NT2/D1 (cell line): Measurements from ENCODE around the gene KCNT1.

Experiments
- DNase-seq: peaks from one replicate; pipeline ENCODE4 v3.0.0-alpha.2; 2011; ENCODE audit warnings: low read depth, low spot score
- H3K27me3 ChIP-seq: 2 replicates; pipeline ENCODE4 v1.6.0; 2011; ENCODE audit warnings: mild to moderate bottlenecking; ENCODE audit not compliant: insufficient read length, insufficient read depth
- H3K36me3 ChIP-seq: 2 replicates; pipeline ENCODE4 v1.6.1; 2011; ENCODE audit warnings: mild to moderate bottlenecking, low read length, mixed read lengths; ENCODE audit not compliant: insufficient read depth, insufficient read length
- H3K4me1 ChIP-seq: 2 replicates; pipeline ENCODE4 v1.5.1; 2011; ENCODE audit not compliant: insufficient read depth, insufficient read length
- H3K4me3 ChIP-seq: 2 replicates; pipeline ENCODE4 v1.5.1; 2011; ENCODE audit warnings: low read depth; ENCODE audit not compliant: insufficient read length
- H3K9ac ChIP-seq: 2 replicates; pipeline ENCODE4 v1.6.0; 2011; ENCODE audit warnings: low read depth; ENCODE audit not compliant: insufficient read length
- H3K9me3 ChIP-seq: 2 replicates; pipeline ENCODE4 v1.5.1; 2011; ENCODE audit warnings: mild to moderate bottlenecking, low read length; ENCODE audit not compliant: insufficient read depth
- SUZ12 ChIP-seq: IDR thresholded peaks from 2 replicates; pipeline ENCODE4 v1.6.1; 2011; ENCODE audit not compliant: insufficient read length, insufficient read depth; ENCODE audit errors: extremely low read depth
- YY1 ChIP-seq: IDR thresholded peaks from 2 replicates; pipeline ENCODE4 v1.6.1; 2011; ENCODE audit not compliant: insufficient read length, insufficient read depth
- ZNF274 ChIP-seq: IDR thresholded peaks from 2 replicates; pipeline ENCODE4 v1.6.1; 2011; ENCODE audit warnings: mild to moderate bottlenecking, low read depth, low read length

The KCNT1 gene

GRCh38 chr9:135711391-135711790, 9.4 kb downstream of the KCNT1 start:
- Histone ChIP-seq H3K9ac (no peak overlapping the region), H3K4me3 (no peak overlapping the region), H3K27me3 (peaks cover 36% of the 10 kb centered on the region), H3K36me3 (no peaks in the 10 kb centered on the region), H3K9me3 (no peaks in the 10 kb centered on the region), H3K4me1 (peaks cover 5% of the 10 kb centered on the region)
- DNase-seq: no peak
- TF ChIP-seq YY1 (no peak), ZNF274 (no peak), SUZ12 (no peak)

DNA sequence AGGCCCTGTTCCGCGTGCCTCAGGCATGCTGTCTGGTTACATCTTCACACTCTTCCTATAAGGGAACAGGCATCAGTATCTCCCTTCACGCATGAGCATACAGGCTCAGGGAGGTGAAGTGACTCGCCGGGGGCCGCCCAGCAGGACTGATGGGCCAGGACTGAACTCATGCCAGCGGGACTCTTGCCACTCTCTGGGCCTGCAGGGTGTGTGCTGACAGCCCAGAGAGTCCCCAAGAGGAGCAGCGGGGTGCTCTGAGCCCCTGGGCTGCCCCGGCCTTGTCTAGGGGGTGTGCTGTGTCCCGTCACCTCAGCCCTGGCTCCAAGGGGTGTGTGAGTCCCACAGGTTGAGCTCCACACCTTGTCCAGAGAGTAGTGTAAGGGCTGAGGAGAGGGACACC, 9.9 kb downstream of the KCNT1 start:
- Histone ChIP-seq H3K36me3 (no peaks in the 10 kb centered on the region), H3K27me3 (peaks cover 41% of the 10 kb centered on the region), H3K4me1 (peaks cover 5% of the 10 kb centered on the region), H3K4me3 (no peak overlapping the region), H3K9me3 (no peaks in the 10 kb centered on the region), H3K9ac (no peak overlapping the region)
- DNase-seq: no peak
- TF ChIP-seq ZNF274 (no peak), SUZ12 (no peak), YY1 (no peak)

DNA sequence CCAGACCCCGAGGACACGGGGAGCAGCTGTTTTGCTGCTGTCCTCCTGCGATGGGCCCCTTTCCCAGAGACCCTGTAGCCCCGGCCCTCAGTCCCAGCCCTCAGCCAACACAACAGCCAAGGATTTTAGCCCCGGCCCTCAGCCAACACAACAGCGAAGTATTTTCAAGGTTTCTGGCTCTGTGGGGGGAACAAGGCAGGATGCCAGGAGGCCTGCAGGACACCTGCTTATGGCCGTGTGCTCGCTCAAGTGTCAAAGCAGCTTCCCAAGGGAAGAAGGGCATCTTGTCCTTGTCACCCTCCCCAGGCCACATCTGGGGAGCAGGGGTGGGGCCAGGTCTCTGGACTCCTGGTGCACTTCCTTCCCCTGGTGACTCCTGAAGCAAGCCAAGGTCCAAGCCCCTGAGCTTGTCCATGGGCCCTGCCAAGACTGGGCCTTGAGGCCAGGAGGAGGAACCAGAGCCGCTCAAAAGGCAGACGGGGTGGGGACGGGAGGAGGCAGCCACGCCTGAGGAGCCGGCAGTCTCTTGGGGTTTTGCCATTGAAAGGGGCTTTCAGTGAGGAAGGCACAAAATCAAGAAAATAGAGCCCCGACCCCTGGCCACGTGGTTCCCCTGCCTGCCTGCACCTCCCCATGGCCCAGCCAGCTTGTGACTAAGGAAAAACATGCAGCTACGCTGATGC, 10.8 kb downstream of the KCNT1 start:
- no peak for DNase-seq
- H3K9ac ChIP-seq: peak overlapping the region; percentile 10
- H3K4me3 ChIP-seq: no peak overlapping the region
- TF ChIP-seq YY1: no peak
- peaks cover 46% of the 10 kb centered on the region for H3K27me3 ChIP-seq
- H3K9me3 ChIP-seq: no peaks in the 10 kb centered on the region
- peaks cover 5% of the 10 kb centered on the region for H3K4me1 ChIP-seq
- H3K36me3 ChIP-seq: no peaks in the 10 kb centered on the region

- H3K4me3 ChIP-seq: peak overlapping the region; percentile 21
- H3K36me3 ChIP-seq: no peaks in the 10 kb centered on the region
- H3K27me3 ChIP-seq: peaks cover 42% of the 10 kb centered on the region
- no peaks in the 10 kb centered on the region for H3K9me3 ChIP-seq
- peaks cover 7% of the 10 kb centered on the region for H3K4me1 ChIP-seq
- H3K9ac ChIP-seq: peak overlapping the region; percentile 61
- DNase-seq: no peak
- no peak for TF ChIP-seq SUZ12
- TF ChIP-seq YY1: no peak
- TF ChIP-seq ZNF274: no peak
Measured at GRCh38 chr9:135714242-135715055, 12.5 kb downstream of the KCNT1 start.

DNA sequence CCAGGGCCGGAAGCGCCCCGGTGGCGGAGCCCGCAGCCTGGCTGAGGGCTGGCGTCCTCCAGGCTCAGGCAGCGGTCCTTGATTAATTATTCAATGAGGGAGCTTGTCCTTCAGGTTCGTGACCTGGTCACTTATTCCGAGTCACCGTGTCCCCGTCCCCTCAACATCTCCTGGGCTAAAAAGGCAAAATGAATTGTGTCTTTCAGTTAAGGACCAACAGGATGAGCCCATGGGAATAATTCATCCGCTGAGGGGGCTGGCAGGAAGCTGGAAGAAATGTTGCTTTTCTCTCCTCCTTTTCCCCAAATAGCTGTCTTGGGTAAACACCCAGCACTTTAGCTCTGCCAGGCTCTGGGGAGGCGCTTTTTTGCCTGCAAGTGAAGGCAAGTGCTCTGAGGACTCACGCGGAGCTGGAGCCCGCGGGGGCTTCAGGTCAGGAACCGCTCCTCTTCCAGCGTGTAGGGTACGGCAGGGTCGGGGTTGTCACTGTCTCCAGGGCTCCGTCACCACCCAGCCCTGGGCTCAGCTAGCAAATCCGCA, 13.1 kb downstream of the KCNT1 start:
- no peaks in the 10 kb centered on the region for H3K36me3 ChIP-seq
- no peak for DNase-seq
- peaks cover 11% of the 10 kb centered on the region for H3K4me1 ChIP-seq
- no peak overlapping the region for H3K9ac ChIP-seq
- no peaks in the 10 kb centered on the region for H3K9me3 ChIP-seq
- H3K4me3 ChIP-seq: no peak overlapping the region
- TF ChIP-seq YY1: no peak
- no peak for TF ChIP-seq ZNF274
- no peak for TF ChIP-seq SUZ12
- H3K27me3 ChIP-seq: peaks cover 42% of the 10 kb centered on the region

- Histone ChIP-seq H3K36me3 (no peaks in the 10 kb centered on the region), H3K9ac (no peak overlapping the region), H3K27me3 (peaks cover 42% of the 10 kb centered on the region), H3K9me3 (no peaks in the 10 kb centered on the region), H3K4me3 (no peak overlapping the region), H3K4me1 (peaks cover 17% of the 10 kb centered on the region)
- no peak for DNase-seq
- TF ChIP-seq ZNF274: no peak
- no peak for TF ChIP-seq SUZ12
- TF ChIP-seq YY1: no peak
Measured at GRCh38 chr9:135716045-135716444, 14.1 kb downstream of the KCNT1 start.

- Histone ChIP-seq H3K27me3 (peaks cover 42% of the 10 kb centered on the region), H3K9ac (no peak overlapping the region), H3K4me3 (no peak overlapping the region), H3K9me3 (no peaks in the 10 kb centered on the region), H3K36me3 (no peaks in the 10 kb centered on the region), H3K4me1 (peaks cover 18% of the 10 kb centered on the region)
- no peak for DNase-seq
- TF ChIP-seq ZNF274: no peak
- no peak for TF ChIP-seq YY1
- no peak for TF ChIP-seq SUZ12
Measured at GRCh38 chr9:135717410-135717809, 15.4 kb downstream of the KCNT1 start.
